HCT116 (cell line): ENCODE results near the gene KLK7. TPM values are rescaled to one million over a fixed set of nuclear protein-coding genes. Genes with fewer than 3 reads are reported as not detected.
A peak's percentile ranks its signal among the peaks of the same experiment; 100 is the strongest.

Experiments
- ATAC-seq: fragments of 200-7000 bp; cut with Tn5 transposase; 2 replicates; pipeline ENCODE4 v1.9.1; 2020; ENCODE audit warnings: mild to moderate bottlenecking, moderate library complexity
- BruUV-seq: library from RNA; stranded (reverse); fragments of 400-500 nt; replicated peaks from 2 replicates; lab custom pipeline; 2021; lab: Mats Ljungman, UMichigan
- CTCF ChIA-PET: fragments of 300-600 bp; sonication (Branson Sonifier 250); formaldehyde crosslinking; loops from one replicate; lab custom pipeline; 2021; ENCODE audit warnings: antibody characterized with exemption; lab: Charles Lee
- POLR2A ChIA-PET: fragments of 300-600, 350-600 bp; sonication (Branson Sonifier 250); formaldehyde crosslinking; loops from one replicate; lab custom pipeline; 2021; ENCODE audit warnings: antibody characterized with exemption; lab: Charles Lee
- RAD21 ChIA-PET, 2 experiments: fragments of 300-600 bp; sonication (Branson Sonifier 250); formaldehyde crosslinking; loops; one replicate each; lab custom pipeline; 2023; ENCODE audit warnings: low total read pairs in 2 of 2; ENCODE audit not compliant: uncharacterized antibody in 2 of 2, unreplicated experiment in 2 of 2, low non-redundant PET in 1 of 2; lab: Charles Lee
- DNase-seq: peaks from one replicate; pipeline ENCODE4 v3.0.0-alpha.2; 2010; ENCODE audit warnings: low read depth, low spot score
- H2AFZ ChIP-seq: fragments of 200-600 bp; shearing (Covaris generic), sonication (generic); 2 replicates; pipeline ENCODE4 v1.6.1; 2017; ENCODE audit warnings: low read depth, mixed run types, mixed read lengths, antibody characterized with exemption, low read length; ENCODE audit not compliant: poor library complexity, severe bottlenecking
- H3K27ac ChIP-seq: 2 replicates; pipeline ENCODE4 v1.5.1; 2012; ENCODE audit warnings: low read depth, low read length
- H3K27me3 ChIP-seq: fragments of 200-600 bp; sonication (generic); 2 replicates; pipeline ENCODE4 v1.6.1; 2016; ENCODE audit warnings: mixed run types, low read length, mixed read lengths; ENCODE audit not compliant: insufficient read depth
- H3K36me3 ChIP-seq, 2 experiments: fragments of 200-500 bp in 1 of 2; fragments of 200-600 bp in 1 of 2; sonication (Bioruptor generic) in 1 of 2; sonication (generic) in 1 of 2; 2 replicates each; pipeline versions ENCODE4 v1.5.1 to v1.6.1; 2014 to 2016; ENCODE audit warnings: low read length in 2 of 2, inconsistent platforms in 1 of 2, mixed read lengths in 1 of 2, mixed run types in 1 of 2; ENCODE audit not compliant: insufficient read depth in 2 of 2, control insufficient read depth in 1 of 2
- H3K4me1 ChIP-seq, 2 experiments: fragments of 200-600 bp in 1 of 2; sonication (generic) in 1 of 2; 2 replicates each; pipeline versions ENCODE4 v1.5.1 to v1.6.1; 2012 to 2017; ENCODE audit warnings: low read length in 2 of 2, inconsistent platforms in 1 of 2, mild to moderate bottlenecking in 1 of 2, mixed read lengths in 1 of 2, mixed run types in 1 of 2, moderate library complexity in 1 of 2; ENCODE audit not compliant: insufficient read depth in 2 of 2, control insufficient read depth in 1 of 2
- H3K4me2 ChIP-seq: fragments of 200-600 bp; sonication (generic); 2 replicates; pipeline ENCODE4 v1.6.1; 2017; ENCODE audit warnings: mixed run types, low read length, mixed read lengths
- H3K4me3 ChIP-seq, 2 experiments: fragments of 200-600 bp in 1 of 2; sonication (generic) in 1 of 2; replicated peaks in 1 of 2; 2 replicates each; pipeline ENCODE4 v1.5.1; 2011 to 2016; ENCODE audit warnings: low read length in 2 of 2, control low read depth in 1 of 2, low read depth in 1 of 2, mild to moderate bottlenecking in 1 of 2, mixed read lengths in 1 of 2, mixed run types in 1 of 2
- H3K79me2 ChIP-seq: fragments of 200-600 bp; sonication (generic); 2 replicates; pipeline ENCODE4 v1.6.1; 2017; ENCODE audit warnings: mild to moderate bottlenecking, mixed run types, low read length, moderate library complexity, mixed read lengths; ENCODE audit not compliant: insufficient read depth
- H3K9ac ChIP-seq: fragments of 200-600 bp; sonication (generic); 2 replicates; pipeline ENCODE4 v1.6.1; 2016; ENCODE audit warnings: low read length, mixed read lengths
- H3K9me2 ChIP-seq: fragments of 200-600 bp; sonication (generic), shearing (Covaris generic); 2 replicates; pipeline ENCODE4 v1.6.1; 2017; ENCODE audit warnings: mixed run types, mild to moderate bottlenecking, moderate library complexity; ENCODE audit not compliant: insufficient read depth
- H3K9me3 ChIP-seq, 2 experiments: fragments of 200-500 bp in 1 of 2; fragments of 200-600 bp in 1 of 2; sonication (Bioruptor generic) in 1 of 2; sonication (generic) in 1 of 2; 2 replicates each; pipeline ENCODE4 v1.6.1; 2014 to 2017; ENCODE audit warnings: low read length in 2 of 2, mixed read lengths in 2 of 2, inconsistent platforms in 1 of 2, low read depth in 1 of 2, mild to moderate bottlenecking in 1 of 2, mixed run types in 1 of 2, moderate library complexity in 1 of 2; ENCODE audit not compliant: control insufficient read depth in 1 of 2, insufficient read depth in 1 of 2
- H4K20me1 ChIP-seq: fragments of 200-600 bp; sonication (generic), shearing (Covaris generic); 2 replicates; pipeline ENCODE4 v1.6.1; 2017; ENCODE audit warnings: mixed run types, mild to moderate bottlenecking, moderate library complexity; ENCODE audit not compliant: insufficient read depth
- EZH2phosphoT487 ChIP-seq: fragments of 200-600 bp; IDR thresholded peaks from 2 replicates; pipeline ENCODE4 v1.6.1; 2018; ENCODE audit warnings: antibody characterized with exemption, borderline replicate concordance
- FOSL1 ChIP-seq: IDR thresholded peaks from 2 replicates; pipeline ENCODE4 v1.6.1; 2012; ENCODE audit warnings: low read depth
- JUND ChIP-seq: IDR thresholded peaks from 2 replicates; pipeline ENCODE4 v1.6.1; 2012
- POLR2AphosphoS5 ChIP-seq: IDR thresholded peaks from 2 replicates; pipeline ENCODE4 v1.6.1; 2011; ENCODE audit warnings: mild to moderate bottlenecking, low read depth, low read length, moderate library complexity
- RAD21 ChIP-seq: IDR thresholded peaks from 2 replicates; pipeline ENCODE4 v1.6.1; 2012; ENCODE audit warnings: low read depth, mild to moderate bottlenecking
- intact Hi-C: fragments of 100-400 bp; cut with micrococcal nuclease; formaldehyde crosslinking; loops from 2 replicates; pipeline ENCODE4 v1.10.0; 2022
- total RNA-seq: library from RNA; stranded (reverse); gene quantifications from one replicate; pipeline ENCODE4 v1.2.1, GENCODE V29; 2021; ENCODE audit not compliant: unreplicated experiment
- TF ChIP-seq, protein P1 (sequence below): IDR thresholded peaks from 2 replicates; pipeline ENCODE4 v1.6.1; 2011; ENCODE audit warnings: mild to moderate bottlenecking, low read length, moderate library complexity; ENCODE audit not compliant: insufficient replicate concordance; ENCODE audit errors: extremely low read depth
- TF ChIP-seq, protein P2 (sequence below): IDR thresholded peaks from 2 replicates; pipeline ENCODE4 v1.6.1; 2012

The KLK7 gene
- total RNA-seq, 1 experiment from 2014 or later = 30.5 TPM

DNA sequence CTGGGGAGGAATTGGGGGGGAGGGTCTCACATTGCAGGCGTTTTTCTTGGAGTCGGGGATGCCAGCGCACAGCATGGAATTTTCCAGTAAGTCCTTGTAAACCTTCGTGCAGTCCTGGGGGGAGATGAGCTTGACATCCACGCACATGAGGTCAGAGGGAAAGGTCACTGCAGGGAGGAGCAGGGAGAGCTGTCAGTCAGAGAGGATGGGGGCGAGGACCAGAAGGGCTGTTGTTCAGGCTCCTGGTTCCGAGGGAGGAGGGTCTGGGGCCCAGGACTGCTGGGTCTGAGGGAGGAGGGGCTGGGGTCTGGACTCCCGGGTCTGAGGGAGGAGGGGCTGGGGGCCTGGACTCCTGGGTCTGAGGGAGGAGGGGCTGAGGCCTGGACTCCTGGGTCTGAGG is 4.0 kb downstream of the KLK7 start (continued):
- TF ChIP-seq POLR2AphosphoS5 (no peak), EZH2phosphoT487 (no peak)
- TF ChIP-seq, protein P1, sequence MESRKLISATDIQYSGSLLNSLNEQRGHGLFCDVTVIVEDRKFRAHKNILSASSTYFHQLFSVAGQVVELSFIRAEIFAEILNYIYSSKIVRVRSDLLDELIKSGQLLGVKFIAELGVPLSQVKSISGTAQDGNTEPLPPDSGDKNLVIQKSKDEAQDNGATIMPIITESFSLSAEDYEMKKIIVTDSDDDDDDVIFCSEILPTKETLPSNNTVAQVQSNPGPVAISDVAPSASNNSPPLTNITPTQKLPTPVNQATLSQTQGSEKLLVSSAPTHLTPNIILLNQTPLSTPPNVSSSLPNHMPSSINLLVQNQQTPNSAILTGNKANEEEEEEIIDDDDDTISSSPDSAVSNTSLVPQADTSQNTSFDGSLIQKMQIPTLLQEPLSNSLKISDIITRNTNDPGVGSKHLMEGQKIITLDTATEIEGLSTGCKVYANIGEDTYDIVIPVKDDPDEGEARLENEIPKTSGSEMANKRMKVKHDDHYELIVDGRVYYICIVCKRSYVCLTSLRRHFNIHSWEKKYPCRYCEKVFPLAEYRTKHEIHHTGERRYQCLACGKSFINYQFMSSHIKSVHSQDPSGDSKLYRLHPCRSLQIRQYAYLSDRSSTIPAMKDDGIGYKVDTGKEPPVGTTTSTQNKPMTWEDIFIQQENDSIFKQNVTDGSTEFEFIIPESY = no peak
- TF ChIP-seq, protein P2, sequence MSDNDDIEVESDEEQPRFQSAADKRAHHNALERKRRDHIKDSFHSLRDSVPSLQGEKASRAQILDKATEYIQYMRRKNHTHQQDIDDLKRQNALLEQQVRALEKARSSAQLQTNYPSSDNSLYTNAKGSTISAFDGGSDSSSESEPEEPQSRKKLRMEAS = no peak

DNA sequence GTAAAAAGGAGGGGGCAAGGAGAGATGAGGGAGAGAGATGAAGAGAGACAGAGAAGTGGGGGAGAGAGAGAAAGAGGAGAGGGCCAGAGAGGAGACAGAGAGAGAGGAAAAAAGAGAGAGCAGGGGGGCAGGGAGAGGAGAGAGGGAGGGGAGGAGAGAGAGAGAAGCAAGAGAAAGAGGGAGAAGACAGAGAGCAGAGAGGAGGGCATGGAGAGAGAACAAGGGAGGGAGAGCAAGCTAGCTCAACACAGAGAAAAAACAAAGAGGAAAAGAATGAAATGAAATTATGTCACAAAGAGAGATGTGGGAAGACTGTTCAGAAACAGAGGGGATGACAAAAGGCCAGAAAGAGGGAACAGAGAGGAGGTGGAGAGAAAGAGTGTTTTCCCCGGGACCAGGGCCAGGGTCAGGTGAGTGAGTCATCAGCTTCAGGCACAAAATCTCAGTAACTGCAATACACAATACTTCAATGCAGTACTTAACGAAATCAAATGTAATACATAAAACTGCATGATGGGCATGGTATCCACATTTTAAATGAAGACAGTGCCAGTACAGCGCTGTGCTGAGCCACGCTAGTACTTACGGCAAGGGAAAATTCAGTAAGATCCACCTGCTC is 4.8 kb downstream of the KLK7 start:
- H3K27me3 ChIP-seq = no peaks in the 10 kb centered on the region
- ChIA-PET RAD21 (no interaction called here), CTCF (interaction anchor here (1.2 kb wide), 1 partner anchor 38 kb away, joined by 4 read pairs; no protein-coding TSS in a partner anchor)
- H3K36me3 ChIP-seq = no peaks in the 10 kb centered on the region
- peak overlapping the region; percentile 48 for H3K4me2 ChIP-seq
- H3K9me3 ChIP-seq = no peaks in the 10 kb centered on the region
- BruUV-seq = no TSS peak
- DNase-seq = no peak
- H3K79me2 ChIP-seq = no peaks in the 10 kb centered on the region
- H3K4me1 ChIP-seq = peaks cover 39 to 80% of the 10 kb centered on the region in 2 experiments
- H3K4me3 ChIP-seq = no peak overlapping the region
- TF ChIP-seq RAD21 (no peak), FOSL1 (peak; percentile 64), JUND (peak; percentile 64)
- TF ChIP-seq, all 23 proteins: peak for 2
- intact Hi-C loops = no loop called here
- no peak for ATAC-seq
- Histone ChIP-seq H3K27ac (peak overlapping the region; percentile 19; the same call in 1 of the 2 replicates), H4K20me1 (no peaks in the 10 kb centered on the region), H3K9me2 (no peaks in the 10 kb centered on the region), H3K9ac (0 out of 2 replicates have a peak overlapping the region, but pooled peaks have one; percentile 25), H2AFZ (no peak overlapping the region)
- POLR2A ChIA-PET = interaction anchor here (1.0 kb wide), 1 partner anchor 10 kb away, joined by 3 read pairs; no protein-coding TSS in a partner anchor
